Smooth muscle cell (in vitro differentiated cells): Measurements from ENCODE around the gene TSHZ2. TPM values are rescaled to one million over a fixed set of nuclear protein-coding genes. Genes with fewer than 3 reads are reported as not detected.

Experiments
- DNase-seq: peaks from one replicate; lab custom pipeline; 2025; ENCODE audit not compliant: unreplicated experiment; lab: John Stamatoyannopoulos, UW
- H2AFZ ChIP-seq: fragments of 200-600 bp; sonication (generic); 2 replicates; pipeline ENCODE4 v1.6.0; 2016; ENCODE audit warnings: antibody characterized with exemption, low read depth, mild to moderate bottlenecking
- H3F3A ChIP-seq: fragments of 200-600 bp; sonication (generic); 2 replicates; pipeline ENCODE4 v1.6.0; 2017; ENCODE audit warnings: antibody characterized with exemption, low read depth
- H3K27ac ChIP-seq: fragments of 200-600 bp; sonication (generic); 2 replicates; pipeline ENCODE4 v1.5.1; 2016; ENCODE audit warnings: low read depth, mild to moderate bottlenecking
- H3K27me3 ChIP-seq: fragments of 200-600 bp; sonication (generic); 2 replicates; pipeline ENCODE4 v1.6.1; 2016; ENCODE audit warnings: low read depth, mild to moderate bottlenecking
- H3K36me3 ChIP-seq: fragments of 200-600 bp; sonication (generic); 2 replicates; pipeline ENCODE4 v1.5.1; 2016; ENCODE audit warnings: low read depth
- H3K4me1 ChIP-seq: fragments of 200-600 bp; sonication (generic); 2 replicates; pipeline ENCODE4 v1.5.1; 2016; ENCODE audit warnings: low read depth
- H3K4me2 ChIP-seq: fragments of 200-600 bp; sonication (generic); 2 replicates; pipeline ENCODE4 v1.6.0; 2016; ENCODE audit warnings: mild to moderate bottlenecking
- H3K4me3 ChIP-seq: fragments of 200-600 bp; sonication (generic); 2 replicates; pipeline ENCODE4 v1.5.1; 2016; ENCODE audit warnings: mild to moderate bottlenecking
- H3K79me2 ChIP-seq: fragments of 200-600 bp; sonication (generic); 2 replicates; pipeline ENCODE4 v1.6.0; 2016; ENCODE audit warnings: low read depth, mild to moderate bottlenecking
- H3K9ac ChIP-seq: fragments of 200-600 bp; sonication (generic); 2 replicates; pipeline ENCODE4 v1.6.0; 2016; ENCODE audit warnings: low read depth
- H3K9me3 ChIP-seq: fragments of 200-600 bp; sonication (generic); replicated peaks from 2 replicates; pipeline ENCODE4 v1.5.1; 2016; ENCODE audit warnings: low read depth
- H4K20me1 ChIP-seq: fragments of 200-600 bp; sonication (generic); 2 replicates; pipeline ENCODE4 v1.6.0; 2016; ENCODE audit warnings: low read depth
- CTCF ChIP-seq: fragments of 200-600 bp; sonication (generic); IDR thresholded peaks from 2 replicates; pipeline ENCODE4 v1.5.1; 2017; ENCODE audit warnings: borderline replicate concordance, mild to moderate bottlenecking, antibody characterized with exemption; ENCODE audit not compliant: insufficient read depth, poor library complexity, severe bottlenecking
- WGBS: methylation state at CpG from one replicate; pipeline ENCODE4 v1.1.7; 2016; ENCODE audit warnings: low lambda C conversion rate; 5-methylcytosine and 5-hydroxymethylcytosine counted together
- polyA plus RNA-seq: library from polyadenylated mRNA; unstranded; fragments of >200 nt; fragmentation: Nextera tagmentation; extraction: Ambion mirVana; gene quantifications from 2 replicates; pipeline ENCODE4 v1.2.1, GENCODE V29; 2016
- total RNA-seq: library from RNA; depleted of rRNA; stranded (reverse); fragments of >200 nt; gene quantifications from 2 replicates; pipeline ENCODE4 v1.2.3, GENCODE V29; 2014

TSHZ2 gene
- total and polyA plus RNA-seq, 2 experiments from 2014 or later, result 4.8 to 6.6 TPM

- Histone ChIP-seq H3K27me3 (no peaks in the 10 kb centered on the region), H3K4me2 (no peak overlapping the region), H3K4me1 (peaks cover 9% of the 10 kb centered on the region), H3K79me2 (peaks cover 6% of the 10 kb centered on the region), H3K9ac (no peak overlapping the region), H3F3A (no peaks in the 10 kb centered on the region), H3K9me3 (no peaks in the 10 kb centered on the region), H3K27ac (no peak overlapping the region), H2AFZ (no peak overlapping the region), H3K36me3 (no peaks in the 10 kb centered on the region), H4K20me1 (no peaks in the 10 kb centered on the region), H3K4me3 (no peak overlapping the region)
- WGBS, result 93% methylated on average over 1 of the region's 1 CpG
- DNase-seq, result no peak
- TF ChIP-seq CTCF, result no peak
Measured at GRCh38 chr20:52996130-52996529, 24.0 kb downstream of the TSHZ2 start.

GRCh38 chr20:52996658-52997057, 24.5 kb downstream of the TSHZ2 start:
- Histone ChIP-seq H3K4me2 (no peak overlapping the region), H3K27me3 (no peaks in the 10 kb centered on the region), H3K9ac (no peak overlapping the region), H3K9me3 (no peaks in the 10 kb centered on the region), H3K27ac (no peak overlapping the region), H3K4me3 (no peak overlapping the region), H4K20me1 (no peaks in the 10 kb centered on the region), H3K4me1 (peaks cover 13% of the 10 kb centered on the region), H2AFZ (no peak overlapping the region), H3K79me2 (peaks cover 6% of the 10 kb centered on the region), H3K36me3 (no peaks in the 10 kb centered on the region), H3F3A (no peaks in the 10 kb centered on the region)
- TF ChIP-seq CTCF, result no peak
- WGBS, result 91% methylated on average over 6 of the region's 6 CpGs
- no peak for DNase-seq

GRCh38 chr20:52998268-52998667, 26.1 kb downstream of the TSHZ2 start:
- Histone ChIP-seq H3K9ac (no peak overlapping the region), H2AFZ (no peak overlapping the region), H3K4me3 (no peak overlapping the region), H3K27me3 (no peaks in the 10 kb centered on the region), H3K27ac (no peak overlapping the region), H3K36me3 (no peaks in the 10 kb centered on the region), H3F3A (no peaks in the 10 kb centered on the region), H4K20me1 (no peaks in the 10 kb centered on the region), H3K4me1 (peaks cover 18% of the 10 kb centered on the region), H3K9me3 (no peaks in the 10 kb centered on the region), H3K79me2 (peaks cover 6% of the 10 kb centered on the region), H3K4me2 (no peak overlapping the region)
- DNase-seq, result no peak
- TF ChIP-seq CTCF, result no peak
- 97% methylated on average over 6 of the region's 6 CpGs for WGBS

GRCh38 chr20:52999040-52999439, 26.9 kb downstream of the TSHZ2 start:
- Histone ChIP-seq H3K9me3 (no peaks in the 10 kb centered on the region), H3K36me3 (no peaks in the 10 kb centered on the region), H3K4me3 (no peak overlapping the region), H3K79me2 (peaks cover 6% of the 10 kb centered on the region), H4K20me1 (no peaks in the 10 kb centered on the region), H3K9ac (no peak overlapping the region), H2AFZ (no peak overlapping the region), H3K4me2 (no peak overlapping the region), H3K27ac (no peak overlapping the region), H3K4me1 (peaks cover 18% of the 10 kb centered on the region), H3K27me3 (no peaks in the 10 kb centered on the region), H3F3A (no peaks in the 10 kb centered on the region)
- no peak for DNase-seq
- TF ChIP-seq CTCF, result no peak
- WGBS, result 89% methylated on average over 2 of the region's 2 CpGs
